Spleen (tissue), 7 donors: ENCODE data around the gene RIPK3.

Experiments used
- POLR2A ChIP-seq, 3 donors: fragments of 450-650 bp; IDR thresholded peaks; one replicate each; pipeline ENCODE4 v1.5.1; 2017; ENCODE audit warnings: antibody characterized with exemption in 3 of 3, mild to moderate bottlenecking in 1 of 3
- POLR2AphosphoS5 ChIP-seq, 3 donors: sonication (generic); formaldehyde crosslinking; IDR thresholded peaks; one replicate each; pipeline ENCODE4 v1.5.1; 2017; ENCODE audit warnings: antibody characterized with exemption in 3 of 3
- TF ChIP-seq, protein P1 (sequence below), 11 experiments: fragments of 200-600 bp in 7 of 11; fragments of 450-650 bp in 4 of 11; sonication (generic) in 4 of 11; IDR thresholded peaks in 8 of 11; conservative IDR thresholded peaks in 3 of 11; 1 replicate in 7 of 11; 2 replicates in 4 of 11; pipeline versions ENCODE4 v1.4.0 to v1.8.0; 2016 to 2021; ENCODE audit warnings: antibody characterized with exemption in 11 of 11, inconsistent platforms in 4 of 11, mild to moderate bottlenecking in 1 of 11
- donor health status: DM: no; HTN: no; CAD: no; lungs with moderate emphysema.
- donor health status: DM: no; HTN: no; CAD: no.
- donor health status: DM: no; HTN: no; CAD: no.

DNA sequence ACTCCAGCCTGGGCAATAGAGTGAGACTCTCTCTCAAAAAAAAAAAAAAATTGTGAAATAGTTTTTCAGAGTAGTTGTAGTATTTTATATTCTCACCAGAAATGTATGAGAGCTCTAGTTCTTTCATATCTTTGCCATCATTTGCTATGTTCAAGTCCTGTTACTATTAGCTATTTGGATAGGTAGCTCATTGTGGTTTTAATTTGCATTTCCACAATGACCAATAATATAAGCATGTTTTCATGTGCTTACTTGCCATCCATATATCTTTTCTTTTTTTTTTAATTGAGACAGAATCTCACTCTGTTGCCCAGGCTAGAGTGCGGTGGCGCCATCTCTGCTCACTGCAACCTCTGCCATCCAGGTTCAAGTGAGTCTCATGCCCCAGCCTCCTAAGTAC lies 8.4 kb upstream of the RIPK3 start:
- TF ChIP-seq, protein P1, sequence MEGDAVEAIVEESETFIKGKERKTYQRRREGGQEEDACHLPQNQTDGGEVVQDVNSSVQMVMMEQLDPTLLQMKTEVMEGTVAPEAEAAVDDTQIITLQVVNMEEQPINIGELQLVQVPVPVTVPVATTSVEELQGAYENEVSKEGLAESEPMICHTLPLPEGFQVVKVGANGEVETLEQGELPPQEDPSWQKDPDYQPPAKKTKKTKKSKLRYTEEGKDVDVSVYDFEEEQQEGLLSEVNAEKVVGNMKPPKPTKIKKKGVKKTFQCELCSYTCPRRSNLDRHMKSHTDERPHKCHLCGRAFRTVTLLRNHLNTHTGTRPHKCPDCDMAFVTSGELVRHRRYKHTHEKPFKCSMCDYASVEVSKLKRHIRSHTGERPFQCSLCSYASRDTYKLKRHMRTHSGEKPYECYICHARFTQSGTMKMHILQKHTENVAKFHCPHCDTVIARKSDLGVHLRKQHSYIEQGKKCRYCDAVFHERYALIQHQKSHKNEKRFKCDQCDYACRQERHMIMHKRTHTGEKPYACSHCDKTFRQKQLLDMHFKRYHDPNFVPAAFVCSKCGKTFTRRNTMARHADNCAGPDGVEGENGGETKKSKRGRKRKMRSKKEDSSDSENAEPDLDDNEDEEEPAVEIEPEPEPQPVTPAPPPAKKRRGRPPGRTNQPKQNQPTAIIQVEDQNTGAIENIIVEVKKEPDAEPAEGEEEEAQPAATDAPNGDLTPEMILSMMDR (IDR thresholded peaks at IDR 0.05 in 8 of 11, conservative IDR thresholded peaks at IDR 0.05 in 3 of 11) = no peak
- no peak for TF ChIP-seq POLR2A (IDR thresholded peaks at IDR 0.05)
- no peak for TF ChIP-seq POLR2AphosphoS5 (IDR thresholded peaks at IDR 0.05)
